K562 (cell line): ENCODE data around the gene TULP4. TPM values are rescaled to one million over a fixed set of nuclear protein-coding genes. Genes with fewer than 3 reads are reported as not detected.

Source experiments
- ARID2 ChIP-seq: fragments of 450-650 bp; IDR thresholded peaks from 2 replicates; pipeline ENCODE4 v1.6.1; 2017; ENCODE audit warnings: antibody characterized with exemption, mild to moderate bottlenecking
- CCNT2 ChIP-seq: IDR thresholded peaks from 2 replicates; pipeline ENCODE4 v1.6.1; 2011; ENCODE audit warnings: borderline replicate concordance, low read depth, mild to moderate bottlenecking, moderate library complexity, mixed read lengths, low read length; ENCODE audit not compliant: insufficient read length; ENCODE audit errors: extremely low read depth
- ESRRA ChIP-seq: fragments of 450-650 bp; IDR thresholded peaks from 2 replicates; pipeline ENCODE4 v1.6.1; 2014; ENCODE audit warnings: low read depth, mild to moderate bottlenecking, moderate library complexity, borderline replicate concordance
- HNRNPH1 ChIP-seq: fragments of 200-400 bp; formaldehyde crosslinking; optimal IDR thresholded peaks from 2 replicates; pipeline ENCODE3; 2017; ENCODE audit warnings: low read depth, mild to moderate bottlenecking, low read length, moderate library complexity
- MECOM ChIP-seq: fragments of 250-450 bp; sonication (Bioruptor Pico); IDR thresholded peaks from 2 replicates; pipeline ENCODE4 v1.8.0; 2022; ENCODE audit warnings: inconsistent platforms
- NR4A1 ChIP-seq, 2 experiments: fragments of 250-450 bp in 1 of 2; fragments of 450-650 bp in 1 of 2; sonication (Bioruptor Pico) in 1 of 2; IDR thresholded peaks; 2 replicates each; pipeline versions ENCODE4 v1.4.0 to v1.6.1; 2016 to 2020; ENCODE audit warnings: mild to moderate bottlenecking in 2 of 2, missing compliant biosample characterization in 1 of 2, missing genetic modification characterization in 1 of 2, moderate library complexity in 1 of 2
- RBM22 ChIP-seq: fragments of 200-400 bp; formaldehyde crosslinking; IDR thresholded peaks from 2 replicates; pipeline ENCODE4 v1.6.1; 2018; ENCODE audit warnings: low read length, low read depth; ENCODE audit not compliant: poor library complexity, severe bottlenecking
- RCOR1 ChIP-seq, 2 experiments: IDR thresholded peaks; 2 replicates each; pipeline ENCODE4 v1.6.1; 2012; ENCODE audit warnings: low read depth in 2 of 2, low read length in 2 of 2, borderline replicate concordance in 1 of 2, improper control_type of control experiment in 1 of 2
- ZC3H8 ChIP-seq: fragments of 450-650 bp; IDR thresholded peaks from 2 replicates; pipeline ENCODE4 v1.6.1; 2017
- polyA plus RNA-seq, 8 experiments: library from polyadenylated mRNA; depleted of rRNA in 4 of 8; stranded (reverse) in 5 of 8; unstranded in 3 of 8; fragments of >200 nt; fragmentation: Nextera tagmentation in 2 of 8; fragmentation: Illumina TruSeq in 1 of 8; extraction: Ambion mirVana in 2 of 8; extraction: Trizol in 1 of 8; gene quantifications; 2 replicates each; pipeline versions ENCODE4 v1.2.1 to v1.2.3, GENCODE V29; 2011 to 2014; ENCODE audit warnings: inconsistent platforms in 1 of 8, missing spikeins in 1 of 8
- total RNA-seq, 7 experiments: library from RNA; depleted of rRNA in 6 of 7; stranded (reverse); fragments of >200 nt in 6 of 7; fragmentation: Illumina TruSeq in 2 of 7; extraction: Trizol in 2 of 7; gene quantifications; 2 replicates each; pipeline versions ENCODE4 v1.2.1 to v1.2.3, GENCODE V29; 2011 to 2021; ENCODE audit warnings: low replicate concordance in 1 of 7
- TF ChIP-seq, protein P1 (sequence below): sonication (generic); IDR thresholded peaks from 2 replicates; pipeline ENCODE4 v1.6.1; 2016
- TF ChIP-seq, protein P2 (sequence below): fragments of 450-650 bp; conservative IDR thresholded peaks from 2 replicates; pipeline ENCODE4 v1.6.1; 2016; ENCODE audit warnings: missing genetic modification characterization, low read depth, mild to moderate bottlenecking, control low read depth, missing compliant biosample characterization
- TF ChIP-seq, protein P3 (sequence below): fragments of 450-650 bp; IDR thresholded peaks from one replicate; pipeline ENCODE4 v1.6.1; 2018; ENCODE audit warnings: mild to moderate bottlenecking, moderate library complexity; ENCODE audit not compliant: partially characterized antibody
- TF ChIP-seq, protein P4 (sequence below): fragments of 250-450 bp; sonication (Bioruptor Pico); IDR thresholded peaks from 2 replicates; pipeline ENCODE4 v1.8.0; 2021; ENCODE audit warnings: borderline replicate concordance, mild to moderate bottlenecking, moderate library complexity; ENCODE audit not compliant: poor library complexity, severe bottlenecking
- TF ChIP-seq, protein P5 (sequence below): sonication (generic); formaldehyde crosslinking; IDR thresholded peaks from 2 replicates; pipeline ENCODE4 v1.8.0; 2022; ENCODE audit warnings: mild to moderate bottlenecking, low read depth, missing genetic modification reagents
- TF ChIP-seq, protein P6 (sequence below): fragments of 250-450 bp; sonication (Bioruptor Pico); IDR thresholded peaks from 2 replicates; pipeline ENCODE4 v1.8.0; 2022; ENCODE audit warnings: inconsistent platforms
- TF ChIP-seq, protein P7 (sequence below): sonication (generic); formaldehyde crosslinking; IDR thresholded peaks from 2 replicates; pipeline ENCODE4 v1.8.0; 2022; ENCODE audit warnings: missing genetic modification reagents, mild to moderate bottlenecking, moderate library complexity, borderline replicate concordance

The TULP4 gene
- total and polyA plus RNA-seq, 9 of the 15 experiments (the other 6 are each of a cell fraction or from before 2014, with no cell fraction given), result 1.2 to 50.4 (median 11.0) TPM

DNA sequence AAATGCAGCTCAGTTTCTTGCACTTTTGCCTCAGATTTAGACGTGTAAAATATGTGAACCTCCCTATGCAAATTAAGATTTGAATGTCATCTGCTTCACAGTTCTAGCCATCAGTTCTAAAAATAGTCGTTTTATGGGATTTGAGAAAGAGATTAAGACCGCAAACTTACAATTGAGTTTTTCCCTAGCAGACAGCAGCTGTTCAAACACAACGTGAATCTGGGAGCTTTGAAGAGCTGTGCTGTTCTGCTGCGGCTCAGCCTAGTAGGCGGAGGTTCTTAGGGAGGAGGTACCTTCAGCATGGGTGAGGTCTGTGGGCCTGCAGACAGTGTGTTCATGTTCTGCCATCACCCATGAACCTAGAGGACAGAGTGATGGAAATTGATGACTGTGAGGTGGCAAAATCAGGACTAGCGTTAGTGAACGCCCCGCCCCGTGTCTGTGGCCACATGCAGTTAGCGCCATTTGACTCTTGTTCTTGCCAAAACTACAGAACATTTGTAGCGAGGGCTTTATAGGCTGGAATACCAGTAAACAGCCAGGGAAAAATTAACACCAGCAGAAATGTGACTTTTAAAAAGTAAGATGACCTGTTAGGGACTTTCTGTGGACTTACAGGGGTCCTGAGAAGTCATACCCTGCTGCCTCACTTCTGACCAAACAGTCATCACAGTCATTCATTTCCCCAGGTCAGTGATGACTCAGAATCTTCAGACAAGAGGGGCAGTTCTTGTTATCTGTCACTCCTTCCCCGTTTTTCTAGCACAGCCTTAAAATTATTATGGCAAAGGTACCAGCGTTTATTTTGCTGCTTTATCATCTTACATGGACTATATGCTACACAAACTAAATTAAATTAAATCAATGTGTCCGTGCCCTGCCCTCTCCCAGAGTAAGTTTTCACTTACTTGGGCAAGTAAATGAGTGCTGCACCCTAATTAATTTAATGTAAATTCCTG lies 163.4 kb downstream of the TULP4 start (continued):
- TF ChIP-seq, protein P1, sequence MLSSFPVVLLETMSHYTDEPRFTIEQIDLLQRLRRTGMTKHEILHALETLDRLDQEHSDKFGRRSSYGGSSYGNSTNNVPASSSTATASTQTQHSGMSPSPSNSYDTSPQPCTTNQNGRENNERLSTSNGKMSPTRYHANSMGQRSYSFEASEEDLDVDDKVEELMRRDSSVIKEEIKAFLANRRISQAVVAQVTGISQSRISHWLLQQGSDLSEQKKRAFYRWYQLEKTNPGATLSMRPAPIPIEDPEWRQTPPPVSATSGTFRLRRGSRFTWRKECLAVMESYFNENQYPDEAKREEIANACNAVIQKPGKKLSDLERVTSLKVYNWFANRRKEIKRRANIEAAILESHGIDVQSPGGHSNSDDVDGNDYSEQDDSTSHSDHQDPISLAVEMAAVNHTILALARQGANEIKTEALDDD, result no peak; the same call in 1 of the 2 replicates
- TF ChIP-seq, protein P2, sequence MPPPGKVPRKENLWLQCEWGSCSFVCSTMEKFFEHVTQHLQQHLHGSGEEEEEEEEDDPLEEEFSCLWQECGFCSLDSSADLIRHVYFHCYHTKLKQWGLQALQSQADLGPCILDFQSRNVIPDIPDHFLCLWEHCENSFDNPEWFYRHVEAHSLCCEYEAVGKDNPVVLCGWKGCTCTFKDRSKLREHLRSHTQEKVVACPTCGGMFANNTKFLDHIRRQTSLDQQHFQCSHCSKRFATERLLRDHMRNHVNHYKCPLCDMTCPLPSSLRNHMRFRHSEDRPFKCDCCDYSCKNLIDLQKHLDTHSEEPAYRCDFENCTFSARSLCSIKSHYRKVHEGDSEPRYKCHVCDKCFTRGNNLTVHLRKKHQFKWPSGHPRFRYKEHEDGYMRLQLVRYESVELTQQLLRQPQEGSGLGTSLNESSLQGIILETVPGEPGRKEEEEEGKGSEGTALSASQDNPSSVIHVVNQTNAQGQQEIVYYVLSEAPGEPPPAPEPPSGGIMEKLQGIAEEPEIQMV (tag), result no peak
- TF ChIP-seq ESRRA (no peak), ZC3H8 (no peak), RCOR1 (IDR thresholded peaks at IDR 0.05; ENCODE audit: borderline replicate concordance in 1 of 2, low read depth in 2 of 2, low read length in 2 of 2) (no peak; a peak in 1 of 4 replicates), RBM22 (no peak), ARID2 (no peak), NR4A1 (CRISPR knock-in tag; IDR thresholded peaks at IDR 0.05) (no peak), NR4A1 (tag; IDR thresholded peaks at IDR 0.05) (no peak), CCNT2 (no peak), MECOM (no peak), HNRNPH1 (no peak)
- TF ChIP-seq, protein P3, sequence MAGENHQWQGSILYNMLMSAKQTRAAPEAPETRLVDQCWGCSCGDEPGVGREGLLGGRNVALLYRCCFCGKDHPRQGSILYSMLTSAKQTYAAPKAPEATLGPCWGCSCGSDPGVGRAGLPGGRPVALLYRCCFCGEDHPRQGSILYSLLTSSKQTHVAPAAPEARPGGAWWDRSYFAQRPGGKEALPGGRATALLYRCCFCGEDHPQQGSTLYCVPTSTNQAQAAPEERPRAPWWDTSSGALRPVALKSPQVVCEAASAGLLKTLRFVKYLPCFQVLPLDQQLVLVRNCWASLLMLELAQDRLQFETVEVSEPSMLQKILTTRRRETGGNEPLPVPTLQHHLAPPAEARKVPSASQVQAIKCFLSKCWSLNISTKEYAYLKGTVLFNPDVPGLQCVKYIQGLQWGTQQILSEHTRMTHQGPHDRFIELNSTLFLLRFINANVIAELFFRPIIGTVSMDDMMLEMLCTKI, result no peak
- TF ChIP-seq, protein P4, sequence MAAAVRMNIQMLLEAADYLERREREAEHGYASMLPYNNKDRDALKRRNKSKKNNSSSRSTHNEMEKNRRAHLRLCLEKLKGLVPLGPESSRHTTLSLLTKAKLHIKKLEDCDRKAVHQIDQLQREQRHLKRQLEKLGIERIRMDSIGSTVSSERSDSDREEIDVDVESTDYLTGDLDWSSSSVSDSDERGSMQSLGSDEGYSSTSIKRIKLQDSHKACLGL, result no peak
- TF ChIP-seq, protein P5, sequence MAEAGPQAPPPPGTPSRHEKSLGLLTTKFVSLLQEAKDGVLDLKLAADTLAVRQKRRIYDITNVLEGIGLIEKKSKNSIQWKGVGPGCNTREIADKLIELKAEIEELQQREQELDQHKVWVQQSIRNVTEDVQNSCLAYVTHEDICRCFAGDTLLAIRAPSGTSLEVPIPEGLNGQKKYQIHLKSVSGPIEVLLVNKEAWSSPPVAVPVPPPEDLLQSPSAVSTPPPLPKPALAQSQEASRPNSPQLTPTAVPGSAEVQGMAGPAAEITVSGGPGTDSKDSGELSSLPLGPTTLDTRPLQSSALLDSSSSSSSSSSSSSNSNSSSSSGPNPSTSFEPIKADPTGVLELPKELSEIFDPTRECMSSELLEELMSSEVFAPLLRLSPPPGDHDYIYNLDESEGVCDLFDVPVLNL (CRISPR knock-in tag), result no peak
- TF ChIP-seq, protein P6, sequence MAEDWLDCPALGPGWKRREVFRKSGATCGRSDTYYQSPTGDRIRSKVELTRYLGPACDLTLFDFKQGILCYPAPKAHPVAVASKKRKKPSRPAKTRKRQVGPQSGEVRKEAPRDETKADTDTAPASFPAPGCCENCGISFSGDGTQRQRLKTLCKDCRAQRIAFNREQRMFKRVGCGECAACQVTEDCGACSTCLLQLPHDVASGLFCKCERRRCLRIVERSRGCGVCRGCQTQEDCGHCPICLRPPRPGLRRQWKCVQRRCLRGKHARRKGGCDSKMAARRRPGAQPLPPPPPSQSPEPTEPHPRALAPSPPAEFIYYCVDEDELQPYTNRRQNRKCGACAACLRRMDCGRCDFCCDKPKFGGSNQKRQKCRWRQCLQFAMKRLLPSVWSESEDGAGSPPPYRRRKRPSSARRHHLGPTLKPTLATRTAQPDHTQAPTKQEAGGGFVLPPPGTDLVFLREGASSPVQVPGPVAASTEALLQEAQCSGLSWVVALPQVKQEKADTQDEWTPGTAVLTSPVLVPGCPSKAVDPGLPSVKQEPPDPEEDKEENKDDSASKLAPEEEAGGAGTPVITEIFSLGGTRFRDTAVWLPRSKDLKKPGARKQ (CRISPR knock-in tag), result 0 out of 2 replicates have a peak, but pooled peaks have one; percentile 24
- TF ChIP-seq, protein P7, sequence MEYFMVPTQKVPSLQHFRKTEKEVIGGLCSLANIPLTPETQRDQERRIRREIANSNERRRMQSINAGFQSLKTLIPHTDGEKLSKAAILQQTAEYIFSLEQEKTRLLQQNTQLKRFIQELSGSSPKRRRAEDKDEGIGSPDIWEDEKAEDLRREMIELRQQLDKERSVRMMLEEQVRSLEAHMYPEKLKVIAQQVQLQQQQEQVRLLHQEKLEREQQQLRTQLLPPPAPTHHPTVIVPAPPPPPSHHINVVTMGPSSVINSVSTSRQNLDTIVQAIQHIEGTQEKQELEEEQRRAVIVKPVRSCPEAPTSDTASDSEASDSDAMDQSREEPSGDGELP (CRISPR knock-in tag), result peak; percentile 89
